ENCODE data around the gene CRB2.

Gene CRB2

DNA sequence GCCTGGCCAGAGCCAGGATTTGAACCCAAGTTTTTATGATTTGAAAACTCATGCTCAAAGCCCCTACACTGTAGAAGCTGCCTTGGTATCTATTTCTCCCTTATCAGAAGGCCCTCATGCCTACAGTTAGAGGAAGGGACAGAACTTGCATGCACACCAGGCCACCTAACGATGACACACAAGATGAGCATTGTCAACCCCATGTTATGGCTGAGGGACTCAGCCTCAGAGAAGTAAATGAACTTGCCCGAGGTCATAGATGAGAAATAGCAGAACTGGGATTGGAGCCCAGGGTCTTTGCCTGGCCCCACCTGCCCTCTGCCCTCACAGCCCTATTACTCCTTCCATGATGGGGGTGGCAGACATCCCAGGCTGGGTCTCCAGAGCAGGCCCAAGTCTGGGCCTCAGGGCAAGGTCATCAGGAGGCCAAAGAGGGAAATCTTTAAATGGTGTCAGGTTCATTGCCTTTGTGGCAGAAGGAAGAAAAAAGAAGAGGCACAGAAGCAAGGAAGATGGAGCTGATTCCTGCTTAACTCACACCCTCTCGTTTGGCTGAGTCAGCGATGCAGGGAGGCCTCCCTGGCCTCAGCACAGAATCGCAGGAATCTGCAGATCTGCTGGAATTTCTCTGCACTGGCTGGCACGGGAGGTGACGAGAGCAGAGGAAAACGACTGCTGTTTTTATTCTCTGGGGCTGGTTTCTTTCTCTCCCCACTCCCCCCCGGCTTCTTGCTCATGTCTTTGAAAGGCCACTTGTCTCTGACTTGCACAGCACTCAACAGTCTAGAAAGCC is 20.6 kb upstream of the CRB2 start:
- peak; percentile 85 for DNase-seq (ENCODE audit: low read depth, low spot score)
- H3K27ac ChIP-seq, result peak overlapping the region; percentile 99
- peak overlapping the region; percentile 60 for H3K4me3 ChIP-seq
- H3K36me3 ChIP-seq (ENCODE audit: insufficient read depth, low read length), result no peaks in the 10 kb centered on the region
- H3K9ac ChIP-seq (ENCODE audit: insufficient read length), result peak overlapping the region; percentile 69
- TF ChIP-seq POLR2AphosphoS5 (IDR thresholded peaks at IDR 0.05; ENCODE audit: borderline replicate concordance, low read depth, low read length) (peak; percentile 72), EZH2 (IDR thresholded peaks at IDR 0.05) (no peak)
- H3K9me3 ChIP-seq (ENCODE audit: low read depth, low read length), result no peaks in the 10 kb centered on the region

GRCh38 chr9:123335986-123336329 is 20.0 kb upstream of the CRB2 start:
- Histone ChIP-seq H3K9me3 (ENCODE audit: low read depth, low read length) (no peaks in the 10 kb centered on the region), H3K4me3 (peak overlapping the region; percentile 60), H3K9ac (ENCODE audit: insufficient read length) (peak overlapping the region; percentile 67), H3K36me3 (ENCODE audit: insufficient read depth, low read length) (no peaks in the 10 kb centered on the region), H3K27ac (peak overlapping the region; percentile 99)
- DNase-seq (ENCODE audit: low read depth, low spot score), result no peak
- no peak for TF ChIP-seq FOXP2 (optimal IDR thresholded peaks at IDR 0.05; ENCODE audit: control extremely low read depth, extremely low read length, insufficient read depth)
- no peak for TF ChIP-seq EZH2 (IDR thresholded peaks at IDR 0.05)
- TF ChIP-seq POLR2AphosphoS5 (IDR thresholded peaks at IDR 0.05; ENCODE audit: borderline replicate concordance, low read depth, low read length), result no peak

DNA sequence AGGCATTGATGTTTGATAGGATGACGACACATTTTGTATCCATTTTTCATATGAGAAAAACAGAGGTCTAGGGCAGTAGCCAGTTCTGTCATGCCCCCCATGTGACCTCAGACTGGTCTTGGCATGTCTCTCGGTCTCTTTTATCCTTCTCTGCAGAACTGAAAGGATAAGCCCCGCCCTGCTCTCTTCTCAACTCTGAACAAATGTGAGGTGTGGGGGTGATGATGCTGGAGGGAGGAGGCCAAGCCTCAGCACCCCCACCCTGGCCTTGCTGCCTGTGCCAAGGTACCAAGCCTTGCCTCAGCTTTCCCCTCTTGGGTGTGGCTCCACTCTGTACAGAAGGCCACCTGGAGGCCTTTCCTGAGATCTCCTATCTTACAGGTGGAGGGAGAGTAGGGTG is 19.5 kb upstream of the CRB2 start:
- Histone ChIP-seq H3K4me3 (peak overlapping the region; percentile 60; the same call in 1 of the 2 replicates), H3K27ac (peak overlapping the region; percentile 99), H3K9me3 (ENCODE audit: low read depth, low read length) (no peaks in the 10 kb centered on the region), H3K36me3 (ENCODE audit: insufficient read depth, low read length) (no peaks in the 10 kb centered on the region), H3K9ac (ENCODE audit: insufficient read length) (peak overlapping the region; percentile 67)
- TF ChIP-seq FOXP2 (optimal IDR thresholded peaks at IDR 0.05; ENCODE audit: control extremely low read depth, extremely low read length, insufficient read depth), result no peak
- TF ChIP-seq POLR2AphosphoS5 (IDR thresholded peaks at IDR 0.05; ENCODE audit: borderline replicate concordance, low read depth, low read length), result no peak
- TF ChIP-seq EZH2 (IDR thresholded peaks at IDR 0.05), result no peak
- no peak for DNase-seq (ENCODE audit: low read depth, low spot score)

- peak overlapping the region; percentile 99 for H3K27ac ChIP-seq
- no peaks in the 10 kb centered on the region for H3K9me3 ChIP-seq (ENCODE audit: low read depth, low read length)
- no peaks in the 10 kb centered on the region for H3K36me3 ChIP-seq (ENCODE audit: insufficient read depth, low read length)
- TF ChIP-seq POLR2AphosphoS5 (IDR thresholded peaks at IDR 0.05; ENCODE audit: borderline replicate concordance, low read depth, low read length) (no peak), FOXP2 (optimal IDR thresholded peaks at IDR 0.05; ENCODE audit: control extremely low read depth, extremely low read length, insufficient read depth) (no peak), EZH2 (IDR thresholded peaks at IDR 0.05) (no peak)
- no peak overlapping the region for H3K9ac ChIP-seq (ENCODE audit: insufficient read length)
- no peak for DNase-seq (ENCODE audit: low read depth, low spot score)
- H3K4me3 ChIP-seq, result no peak overlapping the region
These were observed 19.0 kb upstream of the CRB2 start for GRCh38 chr9:123336959-123337358.

GRCh38 chr9:123337971-123338370 is 18.0 kb upstream of the CRB2 start:
- no peaks in the 10 kb centered on the region for H3K9me3 ChIP-seq (ENCODE audit: low read depth, low read length)
- TF ChIP-seq POLR2AphosphoS5 (IDR thresholded peaks at IDR 0.05; ENCODE audit: borderline replicate concordance, low read depth, low read length) (no peak), FOXP2 (optimal IDR thresholded peaks at IDR 0.05; ENCODE audit: control extremely low read depth, extremely low read length, insufficient read depth) (no peak), EZH2 (IDR thresholded peaks at IDR 0.05) (no peak)
- no peak overlapping the region for H3K4me3 ChIP-seq
- no peak overlapping the region for H3K9ac ChIP-seq (ENCODE audit: insufficient read length)
- no peaks in the 10 kb centered on the region for H3K36me3 ChIP-seq (ENCODE audit: insufficient read depth, low read length)
- DNase-seq (ENCODE audit: low read depth, low spot score), result no peak
- H3K27ac ChIP-seq, result peak overlapping the region; percentile 87; the same call in 1 of the 2 replicates

GRCh38 chr9:123338710-123339665 is 17.0 kb upstream of the CRB2 start:
- Histone ChIP-seq H3K27ac (peak overlapping the region; percentile 87), H3K9me3 (ENCODE audit: low read depth, low read length) (no peaks in the 10 kb centered on the region), H3K4me3 (no peak overlapping the region), H3K9ac (ENCODE audit: insufficient read length) (peak overlapping the region; percentile 61), H3K36me3 (ENCODE audit: insufficient read depth, low read length) (no peaks in the 10 kb centered on the region)
- TF ChIP-seq POLR2AphosphoS5 (IDR thresholded peaks at IDR 0.05; ENCODE audit: borderline replicate concordance, low read depth, low read length), result no peak
- TF ChIP-seq EZH2 (IDR thresholded peaks at IDR 0.05), result no peak
- no peak for TF ChIP-seq FOXP2 (optimal IDR thresholded peaks at IDR 0.05; ENCODE audit: control extremely low read depth, extremely low read length, insufficient read depth)
- no peak for DNase-seq (ENCODE audit: low read depth, low spot score)

GRCh38 chr9:123339666-123340510 is 16.1 kb upstream of the CRB2 start:
- Histone ChIP-seq H3K4me3 (no peak overlapping the region; the same call in 1 of the 2 replicates), H3K36me3 (ENCODE audit: insufficient read depth, low read length) (no peaks in the 10 kb centered on the region), H3K27ac (peak overlapping the region; percentile 87), H3K9me3 (ENCODE audit: low read depth, low read length) (no peaks in the 10 kb centered on the region), H3K9ac (ENCODE audit: insufficient read length) (peak overlapping the region; percentile 61)
- TF ChIP-seq FOXP2 (optimal IDR thresholded peaks at IDR 0.05; ENCODE audit: control extremely low read depth, extremely low read length, insufficient read depth) (no peak), POLR2AphosphoS5 (IDR thresholded peaks at IDR 0.05; ENCODE audit: borderline replicate concordance, low read depth, low read length) (no peak), EZH2 (IDR thresholded peaks at IDR 0.05) (no peak)
- DNase-seq (ENCODE audit: low read depth, low spot score), result no peak
